ENCODE measurements around the gene NEURL1B.
A peak's percentile ranks its signal among the peaks of the same experiment; 100 is the strongest.
"Not testable (repeated sequence)": the region's sequence is repeated elsewhere in the genome, so short reads cannot be mapped to it uniquely, and the experiment has no call there.

Gene NEURL1B

GRCh38 chr5:172678362-172678874, 37.4 kb downstream of the NEURL1B start:
- not testable (repeated sequence) for DNase-seq (ENCODE audit: low read depth)

- DNase-seq (ENCODE audit: low read depth): no peak
Observed at GRCh38 chr5:172678902-172679301, 37.8 kb downstream of the NEURL1B start.

GRCh38 chr5:172679628-172680212, 38.7 kb downstream of the NEURL1B start:
- no peak for DNase-seq (ENCODE audit: low read depth)

GRCh38 chr5:172680921-172681320, 39.9 kb downstream of the NEURL1B start:
- DNase-seq (ENCODE audit: low read depth): no peak

GRCh38 chr5:172681421-172681820, 40.4 kb downstream of the NEURL1B start:
- DNase-seq (ENCODE audit: low read depth): no peak

GRCh38 chr5:172683264-172683644, 42.2 kb downstream of the NEURL1B start:
- DNase-seq (ENCODE audit: low read depth): no peak

- DNase-seq (ENCODE audit: low read depth): peak; percentile 32
Observed at GRCh38 chr5:172683645-172684471, 42.8 kb downstream of the NEURL1B start.

GRCh38 chr5:172685091-172685490, 44.0 kb downstream of the NEURL1B start:
- DNase-seq (ENCODE audit: low read depth): no peak

GRCh38 chr5:172686111-172686510, 45.0 kb downstream of the NEURL1B start:
- no peak for DNase-seq (ENCODE audit: low read depth)

GRCh38 chr5:172686539-172687390, 45.7 kb downstream of the NEURL1B start:
- DNase-seq (ENCODE audit: low read depth): no peak

- DNase-seq (ENCODE audit: low read depth): no peak
Observed at GRCh38 chr5:172687940-172688339, 46.9 kb downstream of the NEURL1B start.

GRCh38 chr5:172688349-172689217, 47.5 kb downstream of the NEURL1B start:
- DNase-seq (ENCODE audit: low read depth): no peak

- DNase-seq (ENCODE audit: low read depth): no peak
Observed at GRCh38 chr5:172689218-172689572, 48.1 kb downstream of the NEURL1B start.

- no peak for DNase-seq (ENCODE audit: low read depth)
Observed at GRCh38 chr5:172689801-172690200, 48.7 kb downstream of the NEURL1B start.

GRCh38 chr5:172690258-172691075, 49.4 kb downstream of the NEURL1B start:
- DNase-seq (ENCODE audit: low read depth): no peak

- no peak for DNase-seq (ENCODE audit: low read depth)
Observed at GRCh38 chr5:172691886-172692285, 50.8 kb downstream of the NEURL1B start.

GRCh38 chr5:172692451-172692850, 51.4 kb downstream of the NEURL1B start:
- DNase-seq (ENCODE audit: low read depth): no peak

GRCh38 chr5:172692981-172693380, 51.9 kb downstream of the NEURL1B start:
- no peak for DNase-seq (ENCODE audit: low read depth)

- no peak for DNase-seq (ENCODE audit: low read depth)
Observed at GRCh38 chr5:172694061-172694460, 53.0 kb downstream of the NEURL1B start.

GRCh38 chr5:172694541-172694940, 53.5 kb downstream of the NEURL1B start:
- DNase-seq (ENCODE audit: low read depth): no peak
